EH (cell line): Measurements from ENCODE around the gene RAB44.
A peak's percentile ranks its signal among the peaks of the same experiment; 100 is the strongest.

Experiments used
- DNase-seq: peaks from one replicate; pipeline ENCODE4 v3.0.0-alpha.2; 2015; ENCODE audit warnings: low read depth

The RAB44 gene

DNA sequence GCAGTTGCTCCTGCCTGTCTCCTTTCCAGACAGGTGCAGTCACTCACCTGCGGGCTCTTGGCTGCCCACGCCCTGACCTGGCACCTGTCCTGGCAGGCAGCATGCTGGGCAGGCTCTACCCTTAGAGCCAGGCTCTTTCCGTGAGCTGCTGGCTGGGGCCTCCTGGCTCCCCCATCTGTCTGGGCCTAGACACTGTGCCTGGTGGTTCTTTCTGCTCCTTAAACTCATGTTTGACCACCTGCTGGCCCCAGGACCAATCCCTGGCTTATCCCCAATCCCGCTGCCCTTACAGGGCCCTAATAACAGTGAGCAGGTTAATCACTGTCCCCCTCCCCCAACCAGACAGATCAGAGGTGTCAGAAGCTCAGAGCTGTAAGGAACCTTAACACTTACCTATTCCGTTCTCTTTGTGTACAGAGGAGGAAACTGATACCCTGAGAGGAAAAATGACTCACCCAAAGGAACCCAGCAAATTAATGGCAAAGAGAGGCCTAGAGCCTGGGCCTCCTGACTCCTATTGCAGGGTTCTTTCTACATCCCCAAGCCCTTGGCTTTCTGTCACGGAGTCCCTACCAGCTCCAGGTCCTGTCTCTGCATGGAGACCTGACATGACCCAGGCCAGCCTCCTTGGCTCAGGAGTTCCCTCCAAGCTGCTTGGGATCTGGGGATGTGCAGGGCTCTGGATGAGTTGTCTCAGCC is 54.7 kb downstream of the RAB44 start:
- no peak for DNase-seq

- DNase-seq, result no peak
Observed at GRCh38 chr6:36752886-36753506, 55.4 kb downstream of the RAB44 start.

DNA sequence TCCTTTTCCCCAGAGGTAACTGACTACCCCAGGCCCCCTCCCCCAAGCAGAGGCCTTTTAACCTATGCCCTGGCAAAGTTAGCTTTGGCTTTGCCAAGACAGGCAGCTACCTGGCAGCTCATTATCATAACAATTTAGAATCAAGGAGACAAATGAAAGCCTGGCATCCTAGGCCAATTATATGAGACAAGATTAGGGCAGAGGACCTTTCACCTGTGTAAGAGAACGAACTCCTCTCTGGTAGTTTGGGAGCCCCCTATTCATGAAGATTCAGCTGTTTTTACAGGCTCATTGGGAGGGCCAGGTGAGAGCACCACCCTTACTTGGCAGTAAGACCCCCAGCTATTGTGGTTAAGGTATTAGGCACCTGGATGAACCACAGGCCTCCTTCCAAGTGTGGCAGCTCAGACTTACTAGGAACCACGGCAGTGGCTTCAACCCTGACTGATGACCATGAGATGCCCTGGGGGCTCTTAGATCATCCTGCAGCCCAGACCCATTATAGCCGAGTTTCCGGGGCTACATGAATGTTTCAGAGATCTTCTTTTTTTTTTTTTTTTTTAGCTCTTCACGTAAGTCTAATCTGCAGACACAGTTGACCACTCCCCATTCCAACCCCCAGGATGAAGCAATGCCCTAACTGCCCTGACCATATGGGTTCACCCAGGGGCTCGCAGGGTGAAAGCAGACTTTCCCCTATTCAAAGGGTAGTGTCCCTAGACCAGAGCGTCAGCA is 56.2 kb downstream of the RAB44 start:
- DNase-seq, result peak; percentile 62

DNA sequence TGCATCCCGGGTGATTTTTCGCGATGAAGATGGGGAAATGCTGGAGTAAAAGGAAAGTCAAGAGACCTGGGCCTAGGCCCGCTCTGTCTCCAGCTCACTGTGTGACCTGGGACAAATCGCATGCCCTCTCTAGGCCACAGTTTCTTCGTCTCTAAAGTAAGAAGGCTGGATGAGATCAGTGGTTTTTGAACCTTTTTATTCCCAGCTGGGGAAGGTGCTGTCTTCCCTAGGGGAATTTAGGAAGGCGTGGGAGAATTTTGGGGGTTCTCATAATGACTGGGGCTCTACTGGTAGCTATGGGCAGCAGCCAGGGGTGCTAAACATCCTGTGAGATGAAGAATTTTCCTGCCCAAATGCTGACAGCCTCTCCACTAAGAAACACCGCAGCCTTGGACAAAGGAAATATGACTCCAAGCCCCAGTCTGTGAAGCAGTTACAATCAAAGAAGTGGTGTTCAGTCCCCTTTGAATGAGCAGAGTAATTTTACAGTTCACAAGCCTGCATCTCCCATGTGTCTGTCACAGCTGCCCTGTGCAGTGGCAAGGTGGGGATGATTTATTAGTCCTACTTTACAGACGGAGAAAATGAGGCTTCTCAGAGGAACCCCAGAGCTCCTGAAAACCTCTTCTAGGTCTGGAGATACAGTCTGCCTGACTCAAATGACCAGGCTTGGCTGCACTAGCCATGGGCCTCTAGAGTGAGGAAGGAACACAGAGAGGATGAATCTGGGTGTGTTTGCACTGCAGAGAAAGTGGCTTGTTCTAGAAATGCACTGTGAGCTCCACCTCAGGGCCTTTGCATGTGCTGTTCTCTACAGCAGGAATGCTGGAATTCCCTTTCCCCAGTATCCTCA is 57.2 kb downstream of the RAB44 start:
- no peak for DNase-seq

DNA sequence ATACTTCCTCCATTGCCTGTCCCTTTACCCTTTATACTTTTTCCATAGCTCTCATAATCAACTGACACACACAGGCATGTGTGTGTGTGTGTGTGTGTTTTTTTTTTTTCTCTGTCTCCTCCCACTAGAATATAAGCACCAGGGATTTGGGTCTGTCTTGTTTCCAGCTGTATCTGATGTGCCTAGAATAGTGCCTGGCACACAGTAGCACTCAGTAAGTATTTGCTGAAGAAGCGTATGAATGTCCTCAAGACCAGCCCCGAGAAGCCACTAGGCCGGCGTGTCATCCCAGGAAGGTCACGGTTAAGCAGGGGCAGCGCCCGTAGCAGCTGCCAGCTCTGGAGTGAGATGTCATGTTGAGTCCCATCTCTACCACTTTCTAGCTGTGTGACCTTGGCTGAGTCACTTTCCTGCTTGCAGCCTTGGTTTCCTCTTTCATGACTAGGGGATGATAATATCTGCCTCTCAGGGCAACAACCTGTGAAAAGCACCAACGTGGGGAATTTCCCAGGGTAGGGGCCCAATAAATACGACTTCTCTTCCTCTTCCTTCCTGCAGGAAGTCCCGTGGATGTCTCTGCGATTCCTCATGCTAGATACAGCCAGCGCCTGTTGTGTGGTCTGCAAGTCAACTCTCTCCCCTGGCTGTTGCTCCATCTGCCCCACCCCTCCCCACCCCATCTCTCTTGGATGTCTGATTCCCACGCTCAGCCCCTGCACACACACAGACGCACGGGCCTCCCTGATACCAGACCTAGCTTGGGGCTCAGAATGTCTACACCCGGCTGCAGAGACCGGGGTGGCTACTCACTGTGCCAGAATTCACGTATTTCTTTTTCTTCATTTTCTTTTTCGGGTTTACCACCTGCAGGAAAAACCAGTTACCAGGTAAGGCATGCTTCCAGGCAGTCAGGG is 58.1 kb downstream of the RAB44 start:
- DNase-seq, result peak; percentile 49

DNA sequence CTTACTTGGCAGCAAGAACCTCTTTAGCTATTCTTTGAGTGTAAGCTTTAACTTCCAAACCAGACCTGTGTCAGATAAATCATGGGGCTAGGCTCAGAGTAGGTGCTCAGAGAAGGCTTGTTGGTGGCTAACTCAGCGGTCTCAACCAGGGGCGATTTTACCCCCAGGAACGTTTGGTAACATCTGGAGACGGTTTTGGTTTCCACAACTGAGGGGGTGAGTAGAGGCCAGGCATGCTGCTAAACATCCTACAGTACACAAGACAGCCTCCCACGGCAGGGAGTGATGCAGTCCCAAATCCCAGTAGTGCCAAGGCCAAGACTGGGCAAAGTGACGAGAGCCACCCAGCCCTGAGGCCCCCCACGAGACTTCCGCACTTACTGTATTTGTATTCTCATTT is 59.2 kb downstream of the RAB44 start:
- DNase-seq, result no peak

GRCh38 chr6:36757206-36757605 is 59.6 kb downstream of the RAB44 start:
- DNase-seq, result no peak

DNA sequence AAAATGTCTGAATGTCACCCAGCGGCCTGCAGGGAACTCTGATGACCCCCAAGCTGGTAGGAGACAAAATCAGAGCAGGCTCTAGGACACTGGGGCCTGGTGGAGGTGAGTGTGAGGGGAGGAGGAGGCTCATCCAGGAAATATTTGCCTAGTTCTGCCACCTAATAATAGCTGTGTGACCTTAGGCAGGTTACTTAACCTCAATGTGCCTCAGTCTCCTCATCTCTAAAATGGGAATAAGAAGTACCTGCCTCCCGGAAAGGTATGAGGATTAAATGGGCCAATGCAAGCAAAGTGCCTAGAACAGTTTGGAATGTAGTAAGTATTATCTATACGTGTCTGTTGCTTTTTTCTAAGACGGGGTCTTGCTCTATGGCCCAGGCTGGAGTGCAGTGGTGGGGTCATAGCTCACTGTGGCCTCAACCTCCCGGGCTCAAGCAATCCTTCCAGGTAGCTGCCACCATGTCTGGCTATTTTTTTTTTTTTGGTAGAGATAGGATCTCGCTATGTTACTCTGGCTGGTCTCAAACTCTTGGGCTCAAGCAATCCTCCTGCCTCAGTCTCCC is 60.4 kb downstream of the RAB44 start:
- no peak for DNase-seq

GRCh38 chr6:36758516-36759147 is 61.0 kb downstream of the RAB44 start:
- no peak for DNase-seq

- peak; percentile 77 for DNase-seq
Observed at GRCh38 chr6:36759148-36759759, 61.6 kb downstream of the RAB44 start.

- DNase-seq, result no peak
Observed at GRCh38 chr6:36760685-36761435, 63.2 kb downstream of the RAB44 start.

GRCh38 chr6:36762123-36762522 is 64.5 kb downstream of the RAB44 start:
- no peak for DNase-seq

DNA sequence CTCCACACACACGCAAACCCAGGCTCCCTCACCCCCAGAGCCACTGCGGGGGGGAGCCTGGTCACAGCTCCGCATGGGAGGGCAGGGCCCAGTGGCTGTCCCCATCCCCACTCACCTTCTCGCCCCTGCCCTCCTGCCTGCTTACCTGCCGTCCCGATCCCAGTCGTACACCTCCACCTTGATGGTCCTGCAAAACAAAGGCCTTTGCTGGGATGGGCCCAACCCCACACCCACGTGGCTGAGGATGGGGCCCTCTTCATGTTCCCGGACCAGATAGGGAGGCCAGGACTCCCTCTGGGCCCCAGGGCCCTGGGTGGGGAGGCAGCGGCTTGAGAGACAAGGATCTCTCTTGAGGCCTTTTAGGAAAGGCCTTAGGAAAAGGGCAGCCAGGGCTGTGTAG is 67.6 kb downstream of the RAB44 start:
- DNase-seq, result no peak

GRCh38 chr6:36765594-36766398 is 68.2 kb downstream of the RAB44 start:
- peak; percentile 87 for DNase-seq

GRCh38 chr6:36766399-36766945 is 68.8 kb downstream of the RAB44 start:
- DNase-seq, result no peak

- DNase-seq, result peak; percentile 76
Observed at GRCh38 chr6:36769183-36769675, 71.6 kb downstream of the RAB44 start.

- DNase-seq, result peak; percentile 85
Observed at GRCh38 chr6:36769676-36770499, 72.3 kb downstream of the RAB44 start.
